Mesothelial cell of epicardium (in vitro differentiated cells): ENCODE measurements around the gene OR8D4. TPM values are rescaled to one million over a fixed set of nuclear protein-coding genes. Genes with fewer than 3 reads are reported as not detected.

ENCODE experiments used
- DNase-seq, 2 experiments: peaks; one replicate each; pipeline ENCODE4 v3.0.0; 2021; ENCODE audit warnings: low spot score in 2 of 2; ENCODE audit not compliant: unreplicated experiment in 2 of 2
- H3K27ac Mint-ChIP-seq: 2 replicates; pipeline ENCODE4 v1.8.0; 2021; ENCODE audit warnings: mixed read lengths
- H3K27me3 Mint-ChIP-seq: 2 replicates; pipeline ENCODE4 v1.8.0; 2021; ENCODE audit warnings: low read depth, mixed read lengths
- H3K36me3 Mint-ChIP-seq: 2 replicates; pipeline ENCODE4 v1.8.0; 2021; ENCODE audit warnings: mixed read lengths
- H3K4me1 Mint-ChIP-seq: 2 replicates; pipeline ENCODE4 v1.8.0; 2021; ENCODE audit warnings: mixed read lengths
- H3K4me3 Mint-ChIP-seq: 2 replicates; pipeline ENCODE4 v1.8.0; 2021; ENCODE audit warnings: mild to moderate bottlenecking, moderate library complexity, mixed read lengths
- H3K9me3 Mint-ChIP-seq: 2 replicates; pipeline ENCODE4 v1.8.0; 2021; ENCODE audit warnings: mixed read lengths
- total RNA-seq: library from RNA; stranded (reverse); gene quantifications from 3 replicates; pipeline ENCODE4 v1.2.1, GENCODE V29; 2021
- TF ChIP-seq, protein P1 (sequence below): fragments of 200-600 bp; sonication (generic); IDR thresholded peaks from one replicate; pipeline ENCODE4 v1.5.0; 2021; ENCODE audit warnings: antibody characterized with exemption; ENCODE audit not compliant: unreplicated experiment

The OR8D4 gene
- total RNA-seq, 1 donor from 2014 or later: 0.11 TPM

DNA sequence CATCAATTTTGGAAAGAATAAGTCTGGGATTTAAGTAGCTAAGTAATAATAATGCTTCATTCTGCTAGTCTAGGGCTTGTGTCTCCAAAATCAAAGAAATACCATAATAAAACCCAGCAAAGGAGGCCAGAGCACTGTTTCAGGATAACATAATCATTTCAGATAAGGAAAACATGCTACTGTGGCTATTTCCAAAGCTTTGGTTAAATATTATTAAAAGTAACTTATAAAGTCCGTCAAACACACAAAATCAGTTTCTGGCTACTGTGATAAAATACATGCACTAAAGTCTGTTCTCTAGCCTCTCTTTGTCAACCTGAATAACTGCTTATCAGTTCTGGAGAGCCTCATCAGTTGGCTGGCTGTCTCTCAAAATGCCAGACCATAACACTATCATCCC is 43.2 kb downstream of the OR8D4 start:
- Mint-ChIP-seq H3K27ac (no peak overlapping the region), H3K36me3 (no peaks in the 10 kb centered on the region), H3K27me3 (peaks cover 22% of the 10 kb centered on the region), H3K4me1 (no peaks in the 10 kb centered on the region), H3K9me3 (no peaks in the 10 kb centered on the region), H3K4me3 (no peak overlapping the region)
- TF ChIP-seq, protein P1, sequence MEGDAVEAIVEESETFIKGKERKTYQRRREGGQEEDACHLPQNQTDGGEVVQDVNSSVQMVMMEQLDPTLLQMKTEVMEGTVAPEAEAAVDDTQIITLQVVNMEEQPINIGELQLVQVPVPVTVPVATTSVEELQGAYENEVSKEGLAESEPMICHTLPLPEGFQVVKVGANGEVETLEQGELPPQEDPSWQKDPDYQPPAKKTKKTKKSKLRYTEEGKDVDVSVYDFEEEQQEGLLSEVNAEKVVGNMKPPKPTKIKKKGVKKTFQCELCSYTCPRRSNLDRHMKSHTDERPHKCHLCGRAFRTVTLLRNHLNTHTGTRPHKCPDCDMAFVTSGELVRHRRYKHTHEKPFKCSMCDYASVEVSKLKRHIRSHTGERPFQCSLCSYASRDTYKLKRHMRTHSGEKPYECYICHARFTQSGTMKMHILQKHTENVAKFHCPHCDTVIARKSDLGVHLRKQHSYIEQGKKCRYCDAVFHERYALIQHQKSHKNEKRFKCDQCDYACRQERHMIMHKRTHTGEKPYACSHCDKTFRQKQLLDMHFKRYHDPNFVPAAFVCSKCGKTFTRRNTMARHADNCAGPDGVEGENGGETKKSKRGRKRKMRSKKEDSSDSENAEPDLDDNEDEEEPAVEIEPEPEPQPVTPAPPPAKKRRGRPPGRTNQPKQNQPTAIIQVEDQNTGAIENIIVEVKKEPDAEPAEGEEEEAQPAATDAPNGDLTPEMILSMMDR: no peak
- DNase-seq: no peak

DNA sequence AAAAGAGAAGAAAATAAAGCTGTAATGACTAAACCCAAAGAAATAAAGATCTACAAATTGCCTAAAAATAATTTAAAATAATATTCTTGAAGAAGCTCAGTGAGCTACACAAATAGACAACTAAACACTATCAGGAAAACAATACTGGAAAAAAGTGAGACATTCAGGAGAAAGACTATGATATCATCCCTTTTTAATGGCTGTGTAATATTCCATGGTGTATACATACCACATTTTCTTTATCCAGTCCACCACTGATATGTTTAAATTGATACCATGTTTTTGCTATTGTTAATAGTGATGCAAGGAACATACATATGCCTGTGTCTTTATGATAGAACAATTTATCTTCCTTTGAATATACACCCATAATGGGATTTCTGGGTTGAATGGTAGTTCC is 54.8 kb downstream of the OR8D4 start:
- H3K27ac Mint-ChIP-seq: no peak overlapping the region
- H3K4me3 Mint-ChIP-seq: no peak overlapping the region
- H3K27me3 Mint-ChIP-seq: peaks cover 6% of the 10 kb centered on the region
- no peak for DNase-seq
- H3K36me3 Mint-ChIP-seq: no peaks in the 10 kb centered on the region
- no peaks in the 10 kb centered on the region for H3K4me1 Mint-ChIP-seq
- TF ChIP-seq, protein P1: no peak
- peaks cover 22% of the 10 kb centered on the region for H3K9me3 Mint-ChIP-seq

Other genes starting within 250 kb of the OR8D4 start
- gene SCN3B, start 247.5 kb upstream of the OR8D4 start, total RNA-seq: 0.14 to 0.35 TPM (median 0.22 TPM) in 3 replicates
- 19.4 to 23.4 TPM (median 23.3 TPM) in 3 replicates for gene ZNF202, start 160.5 kb upstream of the OR8D4 start, total RNA-seq
- not detected in 3 replicates for gene OR6X1, start 147.6 kb upstream of the OR8D4 start, total RNA-seq
- gene OR6M1, start 95.8 kb upstream of the OR8D4 start, total RNA-seq: not detected in 3 replicates
- not detected in 3 replicates for gene TMEM225, start 16.5 kb upstream of the OR8D4 start, total RNA-seq
- gene OR4D5, start 37.5 kb downstream of the OR8D4 start, total RNA-seq: not detected in 3 replicates
- gene OR6T1, start 41.7 kb downstream of the OR8D4 start, total RNA-seq: not detected in 3 replicates
- gene OR10S1, start 75.6 kb downstream of the OR8D4 start, total RNA-seq: not detected in 3 replicates
- gene OR10G6, start 93.0 kb downstream of the OR8D4 start, total RNA-seq: not detected in 3 replicates
- gene OR10G4, start 110.8 kb downstream of the OR8D4 start, total RNA-seq: not detected in 3 replicates
- gene OR10G9, start 120.8 kb downstream of the OR8D4 start, total RNA-seq: not detected in 3 replicates
- not detected in 3 replicates for gene OR10G8, start 124.6 kb downstream of the OR8D4 start, total RNA-seq
- not detected in 3 replicates for gene OR10G7, start 139.2 kb downstream of the OR8D4 start, total RNA-seq
- gene VWA5A, start 213.3 kb downstream of the OR8D4 start, total RNA-seq: 13.4 to 14.2 TPM (median 14.2 TPM) in 3 replicates